ENCODE data around the gene BANP.
"Not testable (repeated sequence)": the region's sequence is repeated elsewhere in the genome, so short reads cannot be mapped to it uniquely, and the experiment has no call there.

The BANP gene

GRCh38 chr16:88069397-88070168, 118.3 kb downstream of the BANP start:
- no peak for DNase-seq

GRCh38 chr16:88070341-88070740, 119.1 kb downstream of the BANP start:
- DNase-seq: no peak

GRCh38 chr16:88070989-88071625, 119.9 kb downstream of the BANP start:
- no peak for DNase-seq

GRCh38 chr16:88071908-88072307, 120.7 kb downstream of the BANP start:
- no peak for DNase-seq

GRCh38 chr16:88072571-88073001, 121.4 kb downstream of the BANP start:
- DNase-seq: no peak

- DNase-seq: no peak
Observed at GRCh38 chr16:88073201-88073721, 122.0 kb downstream of the BANP start.

GRCh38 chr16:88074041-88074440, 122.8 kb downstream of the BANP start:
- DNase-seq: no peak

- DNase-seq: no peak
Observed at GRCh38 chr16:88076211-88076931, 125.1 kb downstream of the BANP start.

GRCh38 chr16:88076932-88077320, 125.7 kb downstream of the BANP start:
- not testable (repeated sequence) for DNase-seq

GRCh38 chr16:88077328-88078108, 126.3 kb downstream of the BANP start:
- DNase-seq: no peak

GRCh38 chr16:88078111-88078775, 127.0 kb downstream of the BANP start:
- DNase-seq: no peak

GRCh38 chr16:88083582-88083981, 132.3 kb downstream of the BANP start:
- no peak for DNase-seq

- DNase-seq: no peak
Observed at GRCh38 chr16:88084881-88085280, 133.6 kb downstream of the BANP start.

GRCh38 chr16:88086571-88087516, 135.6 kb downstream of the BANP start:
- DNase-seq: no peak

GRCh38 chr16:88087517-88087877, 136.3 kb downstream of the BANP start:
- DNase-seq: no peak

- no peak for DNase-seq
Observed at GRCh38 chr16:88088161-88088581, 136.9 kb downstream of the BANP start.

GRCh38 chr16:88088611-88089010, 137.4 kb downstream of the BANP start:
- DNase-seq: not testable (repeated sequence)

GRCh38 chr16:88089071-88089470, 137.8 kb downstream of the BANP start:
- DNase-seq: not testable (repeated sequence)

GRCh38 chr16:88089632-88090376, 138.6 kb downstream of the BANP start:
- not testable (repeated sequence) for DNase-seq
